AG09319 (cell line): ENCODE results near the gene STARD3.

Experiments used
- DNase-seq: peaks from one replicate; pipeline ENCODE4 v3.0.0-alpha.2; 2010; ENCODE audit warnings: low read depth; ENCODE audit errors: extremely low read depth
- CTCF ChIP-seq: IDR thresholded peaks from 2 replicates; pipeline ENCODE4 v1.5.1; 2011; ENCODE audit warnings: low read depth, mild to moderate bottlenecking, inconsistent platforms, low read length, moderate library complexity

STARD3 gene

GRCh38 chr17:39625198-39625785, 11.7 kb upstream of the STARD3 start:
- DNase-seq = no peak
- no peak for TF ChIP-seq CTCF

- no peak for TF ChIP-seq CTCF
- no peak for DNase-seq
Measured at GRCh38 chr17:39626171-39627046, 10.5 kb upstream of the STARD3 start, which contains the start of gene PPP1R1B. Gene PPP1R1B (plus strand): TSS chr17:39626952. CDS start chr17:39627393, 441 bp downstream.

- TF ChIP-seq CTCF = no peak
Measured at GRCh38 chr17:39627047-39627711, 9.8 kb upstream of the STARD3 start.

GRCh38 chr17:39627712-39628516, 9.0 kb upstream of the STARD3 start:
- DNase-seq = no peak
- TF ChIP-seq CTCF = no peak

More at GRCh38 chr17:39627047-39627711, 9.8 kb upstream of the STARD3 start:
- DNase-seq = no peak

GRCh38 chr17:39628655-39629493, 8.1 kb upstream of the STARD3 start:
- no peak for DNase-seq

More at GRCh38 chr17:39628655-39629493, 8.1 kb upstream of the STARD3 start:
- TF ChIP-seq CTCF = no peak
